RWPE2 (cell line): ENCODE data around the gene DCAF7.

Experiments
- ATAC-seq: fragments of 200-7000 bp; cut with Tn5 transposase; 3 replicates; pipeline ENCODE4 v1.9.1; 2021; ENCODE audit warnings: low read depth
- DNase-seq: peaks from one replicate; pipeline ENCODE4 v3.0.0-alpha.2; 2020; ENCODE audit warnings: low spot score
- H3K27ac ChIP-seq: fragments of 450-650 bp; 2 replicates; pipeline ENCODE4 v1.5.1; 2017; ENCODE audit warnings: mild to moderate bottlenecking; ENCODE audit not compliant: poor library complexity, severe bottlenecking
- H3K27me3 ChIP-seq: fragments of 250-450 bp; sonication (Bioruptor Pico); 2 replicates; pipeline ENCODE4 v1.5.1; 2021; ENCODE audit warnings: mild to moderate bottlenecking, moderate library complexity; ENCODE audit not compliant: insufficient read depth, poor library complexity, severe bottlenecking
- H3K36me3 ChIP-seq: fragments of 250-450 bp; sonication (Bioruptor Pico); 2 replicates; pipeline ENCODE4 v1.5.1; 2020; ENCODE audit warnings: low read depth, mild to moderate bottlenecking, moderate library complexity
- H3K4me1 ChIP-seq: fragments of 250-450 bp; sonication (Bioruptor Pico); 2 replicates; pipeline ENCODE4 v1.5.1; 2021; ENCODE audit warnings: mild to moderate bottlenecking, moderate library complexity; ENCODE audit not compliant: insufficient read depth, poor library complexity, severe bottlenecking
- H3K4me3 ChIP-seq: fragments of 250-450 bp; sonication (Bioruptor Pico); 2 replicates; pipeline ENCODE4 v1.5.1; 2021; ENCODE audit warnings: mild to moderate bottlenecking, moderate library complexity; ENCODE audit not compliant: severe bottlenecking
- H3K9me3 ChIP-seq: fragments of 250-450 bp; sonication (Bioruptor Pico); 2 replicates; pipeline ENCODE4 v1.5.1; 2021; ENCODE audit warnings: mild to moderate bottlenecking, moderate library complexity; ENCODE audit not compliant: severe bottlenecking
- CTCF ChIP-seq: fragments of 450-650 bp; IDR thresholded peaks from one replicate; pipeline ENCODE4 v1.5.1; 2017; ENCODE audit warnings: mild to moderate bottlenecking, moderate library complexity; ENCODE audit not compliant: poor library complexity, severe bottlenecking

Gene DCAF7

GRCh38 chr17:63505341-63505740 lies 44.9 kb upstream of the DCAF7 start:
- no peak overlapping the region for H3K27ac ChIP-seq
- no peaks in the 10 kb centered on the region for H3K4me1 ChIP-seq
- H3K36me3 ChIP-seq = no peaks in the 10 kb centered on the region
- DNase-seq = no peak
- TF ChIP-seq CTCF = no peak
- H3K27me3 ChIP-seq = peaks cover 32% of the 10 kb centered on the region
- no peak for ATAC-seq
- H3K9me3 ChIP-seq = no peaks in the 10 kb centered on the region
- no peak overlapping the region for H3K4me3 ChIP-seq

- H3K9me3 ChIP-seq = no peaks in the 10 kb centered on the region
- no peaks in the 10 kb centered on the region for H3K4me1 ChIP-seq
- ATAC-seq (no peak), DNase-seq (no peak)
- peaks cover 32% of the 10 kb centered on the region for H3K27me3 ChIP-seq
- H3K4me3 ChIP-seq = no peak overlapping the region
- no peaks in the 10 kb centered on the region for H3K36me3 ChIP-seq
- H3K27ac ChIP-seq = no peak overlapping the region
- TF ChIP-seq CTCF = no peak
These were observed 43.6 kb upstream of the DCAF7 start for GRCh38 chr17:63506627-63507026.

- Histone ChIP-seq H3K36me3 (no peaks in the 10 kb centered on the region), H3K4me3 (no peak overlapping the region), H3K27ac (no peak overlapping the region), H3K9me3 (no peaks in the 10 kb centered on the region), H3K27me3 (no peaks in the 10 kb centered on the region), H3K4me1 (no peaks in the 10 kb centered on the region)
- DNase-seq (no peak), ATAC-seq (no peak)
- TF ChIP-seq CTCF = no peak
These were observed 38.9 kb upstream of the DCAF7 start for GRCh38 chr17:63511331-63511730.

GRCh38 chr17:63512388-63512787 lies 37.9 kb upstream of the DCAF7 start:
- no peak overlapping the region for H3K4me3 ChIP-seq
- DNase-seq = no peak
- no peak for ATAC-seq
- no peaks in the 10 kb centered on the region for H3K4me1 ChIP-seq
- no peaks in the 10 kb centered on the region for H3K9me3 ChIP-seq
- H3K27ac ChIP-seq = no peak overlapping the region
- H3K27me3 ChIP-seq = no peaks in the 10 kb centered on the region
- no peak for TF ChIP-seq CTCF
- H3K36me3 ChIP-seq = no peaks in the 10 kb centered on the region

- DNase-seq = no peak
- H3K9me3 ChIP-seq = no peaks in the 10 kb centered on the region
- H3K27ac ChIP-seq = no peak overlapping the region
- peak; percentile 20; the same call in 1 of the 3 replicates for ATAC-seq
- no peaks in the 10 kb centered on the region for H3K4me1 ChIP-seq
- no peak overlapping the region for H3K4me3 ChIP-seq
- H3K27me3 ChIP-seq = no peaks in the 10 kb centered on the region
- no peaks in the 10 kb centered on the region for H3K36me3 ChIP-seq
- TF ChIP-seq CTCF = no peak
These were observed 37.2 kb upstream of the DCAF7 start for GRCh38 chr17:63512896-63513644.
